ENCODE data around the gene ZNF133. TPM values are rescaled to one million over a fixed set of nuclear protein-coding genes. Genes with fewer than 3 reads are reported as not detected.

Gene ZNF133
- total and polyA plus RNA-seq, 7 donors: 5.2 to 10.1 (median 8.4) TPM

GRCh38 chr20:18276821-18277220, 11.5 kb upstream of the ZNF133 start:
- ATAC-seq (peak; percentile 64 to 87 (median 76)), DNase-seq (peak; percentile 44 to 62)
- 9 to 12% (median 10%) methylated on average over 12 of the region's 12 CpGs for WGBS, 3 donors
- peaks cover 0 to 3% (median 3%) of the 10 kb centered on the region in 3 donors for H3K27me3 ChIP-seq (ENCODE audit: insufficient read depth in 3 of 3, low read length in 2 of 3)
- H3K4me3 ChIP-seq: no peak overlapping the region
- TF ChIP-seq CTCF (IDR thresholded peaks at IDR 0.05): peak; percentile 72
- H3K27ac ChIP-seq: no peak overlapping the region
- no peaks in the 10 kb centered on the region for H3K36me3 ChIP-seq (ENCODE audit: insufficient read depth in 1 of 2, low read depth in 1 of 2)
- no peaks in the 10 kb centered on the region for H3K4me1 ChIP-seq
- H3K9me3 ChIP-seq: no peaks in the 10 kb centered on the region
- intact Hi-C loops (cut with DNase I): loop anchor here (5.0 to 10.0 kb wide), 4 partner anchors 112 to 775 kb away; partner anchors contain the start of genes KAT14 (in 1 of the 2) and PET117 (in 1 of the 2)

- peaks cover 1 to 8% (median 3%) of the 10 kb centered on the region in 3 donors for H3K27me3 ChIP-seq (ENCODE audit: insufficient read depth in 3 of 3, low read length in 2 of 3)
Measured at GRCh38 chr20:18279242-18279641, 9.1 kb upstream of the ZNF133 start.

GRCh38 chr20:18284805-18285533, 3.4 kb upstream of the ZNF133 start:
- H3K9me3 ChIP-seq: peaks cover 13% of the 10 kb centered on the region
- intact Hi-C loops (cut with DNase I): loop anchor here in 1 of 2 donors (5.0 kb wide), 1 partner anchor 318 kb away; the partner anchor contains the start of genes MGME1 and SNX5
- ATAC-seq (no peak), DNase-seq (no peak)
- WGBS, 3 donors: 73 to 90% (median 85%) methylated on average over 3 of the region's 3 CpGs
- H3K4me1 ChIP-seq: no peaks in the 10 kb centered on the region
- no peaks in the 10 kb centered on the region for H3K36me3 ChIP-seq (ENCODE audit: insufficient read depth in 1 of 2, low read depth in 1 of 2)
- H3K27ac ChIP-seq: no peak overlapping the region
- H3K27me3 ChIP-seq (ENCODE audit: insufficient read depth in 3 of 3, low read length in 2 of 3): peaks cover 1 to 11% (median 3%) of the 10 kb centered on the region in 3 donors
- no peak overlapping the region for H3K4me3 ChIP-seq
- TF ChIP-seq CTCF (IDR thresholded peaks at IDR 0.05): no peak

More at GRCh38 chr20:18279242-18279641, 9.1 kb upstream of the ZNF133 start:
- no peaks in the 10 kb centered on the region for H3K4me1 ChIP-seq
- ATAC-seq (no peak), DNase-seq (no peak)
- no peak overlapping the region for H3K4me3 ChIP-seq
- intact Hi-C loops (cut with DNase I): loop anchor here (5.0 to 10.0 kb wide), 4 partner anchors 114 to 777 kb away; partner anchors contain the start of genes KAT14 (in 1 of the 2) and PET117 (in 1 of the 2)
- H3K36me3 ChIP-seq (ENCODE audit: insufficient read depth in 1 of 2, low read depth in 1 of 2): no peaks in the 10 kb centered on the region
- H3K27ac ChIP-seq: no peak overlapping the region
- H3K9me3 ChIP-seq: no peaks in the 10 kb centered on the region
- 56 to 65% (median 64%) methylated on average over 2 of the region's 2 CpGs for WGBS, 3 donors
- no peak for TF ChIP-seq CTCF (IDR thresholded peaks at IDR 0.05)

GRCh38 chr20:18287546-18287914, 797 bp upstream of the ZNF133 start:
- Histone ChIP-seq H3K4me1 (no peaks in the 10 kb centered on the region), H3K4me3 (peak overlapping the region; percentile 75), H3K27ac (peak overlapping the region; percentile 95), H3K9me3 (peaks cover 13% of the 10 kb centered on the region), H3K27me3 (ENCODE audit: insufficient read depth in 3 of 3, low read length in 2 of 3) (peaks cover 0 to 5% (median 1%) of the 10 kb centered on the region in 3 donors), H3K36me3 (ENCODE audit: insufficient read depth in 1 of 2, low read depth in 1 of 2) (peaks cover 3 to 9% of the 10 kb centered on the region in 2 donors)
- intact Hi-C loops (cut with DNase I): loop anchor here in 1 of 2 donors (5.0 kb wide), 1 partner anchor 320 kb away; the partner anchor contains the start of genes MGME1 and SNX5
- WGBS, 3 donors: 4 to 5% (median 5%) methylated on average over 11 of the region's 11 CpGs
- no peak for TF ChIP-seq CTCF (IDR thresholded peaks at IDR 0.05)
- DNase-seq: peak in 1 of 2 donors; percentile 57
- peak; percentile 4 to 23 (median 8) for ATAC-seq

All from psoas muscle (tissue), 8 donors.